HG02678 (cell line): ENCODE measurements around the gene UTS2B.

Experiments
- ATAC-seq: cut with Tn5 transposase; IDR thresholded peaks from one replicate; pipeline ENCODE4 v1.9.1; 2021; ENCODE audit warnings: mild to moderate bottlenecking, moderate library complexity; ENCODE audit not compliant: unreplicated experiment

The UTS2B gene, protein sequence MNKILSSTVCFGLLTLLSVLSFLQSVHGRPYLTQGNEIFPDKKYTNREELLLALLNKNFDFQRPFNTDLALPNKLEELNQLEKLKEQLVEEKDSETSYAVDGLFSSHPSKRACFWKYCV

DNA sequence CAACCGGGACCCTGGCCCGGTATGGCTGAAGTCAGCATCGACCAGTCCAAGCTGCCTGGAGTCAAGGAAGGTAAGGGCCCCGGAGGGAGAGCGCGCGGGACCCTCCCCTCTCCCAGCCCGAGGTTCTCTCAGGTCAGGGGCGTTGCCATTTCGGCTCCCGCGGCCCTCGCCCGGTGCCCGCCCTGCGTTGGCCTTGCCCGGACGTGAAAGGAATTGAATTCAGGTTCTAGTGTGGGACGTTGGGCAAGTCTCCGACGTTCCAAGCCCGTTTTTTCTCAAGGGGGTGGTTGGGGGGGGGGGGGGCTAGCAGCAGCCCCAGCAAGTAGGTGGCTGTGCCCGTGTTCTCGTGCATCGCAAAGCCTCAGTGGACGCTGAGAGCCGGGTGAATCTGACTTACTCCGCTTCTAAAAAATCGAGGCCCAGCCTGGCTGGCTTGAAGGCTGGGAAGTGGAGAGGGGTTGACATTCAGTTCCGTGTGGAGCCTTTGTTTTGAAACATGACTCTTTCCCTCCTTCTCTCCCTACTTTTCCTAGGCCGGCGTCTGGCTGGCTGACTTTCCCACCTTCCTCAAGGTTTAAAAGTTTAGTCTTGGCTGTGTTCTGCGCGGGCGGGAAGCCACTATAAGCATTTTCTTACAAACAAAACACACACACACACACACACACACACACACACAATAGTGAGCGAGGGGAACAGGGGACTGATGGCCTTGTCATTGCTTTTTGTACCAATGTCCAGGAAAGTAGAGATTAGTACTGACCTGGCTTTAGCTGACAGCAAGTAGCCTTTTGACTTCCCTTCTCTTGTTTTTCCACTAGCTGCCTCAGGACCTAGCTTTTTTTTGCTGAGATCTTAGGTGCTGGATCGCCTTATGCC is at the start of gene UTS2B:
UTS2B (minus strand) TSS at position 873 of the 876 bp plus-strand sequence. CDS start 48,337 bp downstream, outside the sequence.
- peak; percentile 22 for ATAC-seq

- no peak for ATAC-seq
Measured at GRCh38 chr3:191380001-191380400, 49.7 kb upstream of the UTS2B start.

- ATAC-seq = no peak
Measured at GRCh38 chr3:191379446-191379845, 49.1 kb upstream of the UTS2B start.

DNA sequence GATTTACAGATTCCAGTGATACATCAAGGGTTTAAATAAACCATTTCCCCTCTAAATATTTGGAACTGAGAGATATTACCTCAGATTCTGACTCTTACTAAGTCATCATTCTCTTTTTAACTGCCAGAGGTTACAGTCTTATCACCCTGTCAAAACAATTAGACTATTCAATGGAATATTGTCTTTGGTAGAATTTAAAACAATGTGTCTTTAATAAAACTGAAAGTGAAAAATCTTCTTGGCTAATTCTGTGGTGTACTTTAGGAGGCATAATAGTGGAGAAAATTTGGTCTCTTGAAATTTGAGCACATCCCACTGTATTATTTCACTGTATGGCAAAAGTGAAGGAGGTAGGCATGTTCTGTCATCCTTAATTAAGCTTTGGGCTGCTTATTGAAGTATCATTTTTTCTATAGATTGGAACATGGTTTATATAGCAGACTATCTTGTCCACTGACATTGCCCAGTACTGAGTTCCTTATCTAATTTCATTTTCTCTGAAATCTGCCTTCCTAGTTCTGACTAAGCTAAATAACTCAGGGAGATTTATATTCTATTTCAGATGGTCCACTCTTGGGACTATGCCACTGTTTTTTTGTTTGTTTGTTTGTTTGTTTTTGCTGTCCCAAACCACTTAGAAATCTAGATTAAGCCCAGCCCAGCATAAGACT is 48.0 kb upstream of the UTS2B start:
- ATAC-seq = no peak

GRCh38 chr3:191376516-191377141 is 46.3 kb upstream of the UTS2B start:
- no peak for ATAC-seq

DNA sequence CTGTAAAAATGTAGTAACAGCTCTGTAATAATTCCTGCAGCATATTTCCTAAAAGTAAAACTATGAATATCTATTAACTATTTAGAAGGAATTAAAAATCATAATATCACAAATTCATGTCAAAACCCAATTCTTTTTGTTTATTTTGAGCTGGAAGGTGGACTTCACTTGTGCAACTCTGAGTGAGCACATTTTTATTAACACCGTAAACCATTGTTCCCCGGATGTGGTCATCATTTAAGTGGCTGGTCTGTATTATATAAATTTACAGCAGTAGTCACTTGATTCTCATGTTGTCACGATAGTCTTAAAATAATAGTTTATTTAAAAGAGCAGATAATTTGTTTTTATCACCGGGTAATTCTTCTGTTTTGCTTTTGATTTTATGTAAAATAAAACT is 43.0 kb upstream of the UTS2B start:
- ATAC-seq = no peak

- peak; percentile 47 for ATAC-seq
Measured at GRCh38 chr3:191372122-191372521, 41.8 kb upstream of the UTS2B start.

DNA sequence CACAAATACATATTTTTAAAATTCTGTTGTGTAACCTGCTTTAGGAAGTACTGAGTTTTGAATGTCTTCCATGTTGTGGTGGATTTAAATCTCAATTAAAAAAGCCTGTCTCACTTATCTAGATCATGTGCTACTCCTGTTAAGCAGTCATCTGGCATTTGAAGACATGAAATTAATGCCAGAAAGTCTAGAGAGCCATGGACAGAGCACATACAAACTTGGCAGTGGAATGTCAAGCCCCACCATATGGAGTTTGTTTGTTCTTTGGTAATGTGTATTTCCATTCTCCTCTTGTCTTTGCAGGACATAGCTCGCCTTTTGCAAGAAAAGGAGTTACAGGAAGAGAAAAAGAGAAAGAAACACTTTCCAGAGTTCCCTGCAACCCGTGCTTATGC is 39.3 kb upstream of the UTS2B start:
- ATAC-seq = no peak

DNA sequence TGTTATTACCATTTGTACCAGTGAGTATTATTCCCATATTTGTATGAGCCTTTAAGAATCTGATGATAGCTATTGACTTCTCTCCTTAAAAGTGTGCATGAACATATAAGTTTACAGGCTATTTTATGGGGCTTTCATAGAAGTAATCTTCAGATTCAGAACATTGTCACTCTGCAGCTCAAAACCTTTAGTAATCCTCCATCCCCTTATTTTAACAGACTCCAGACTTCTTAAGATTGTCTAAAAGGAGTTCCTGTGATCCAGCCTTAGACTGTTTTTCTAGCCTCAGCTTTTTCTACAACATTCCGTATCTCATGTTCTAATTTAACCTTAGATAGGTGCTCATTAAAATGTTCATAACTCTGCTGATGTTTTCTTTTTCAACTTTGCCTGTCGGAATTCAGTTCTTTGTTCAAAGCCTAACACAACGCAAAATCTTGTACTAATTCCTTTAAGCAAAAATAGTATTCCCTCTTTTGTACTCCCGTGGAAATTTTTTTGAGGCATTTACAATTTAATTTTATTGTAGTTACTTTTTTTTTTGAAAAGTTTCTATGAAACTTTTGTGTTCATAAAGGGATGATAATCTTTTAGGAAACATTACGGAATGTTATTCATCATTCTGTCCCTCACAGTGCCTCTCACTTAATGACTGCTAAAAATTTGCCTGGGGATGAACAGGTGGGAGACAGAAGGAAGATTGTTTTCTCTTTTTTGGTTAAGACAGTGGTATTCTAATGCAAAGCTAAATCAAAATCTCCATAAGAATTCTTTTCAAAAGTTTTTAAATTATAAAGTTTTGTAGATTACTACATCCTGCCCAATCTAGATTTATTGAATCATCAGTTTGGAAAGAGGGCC is 38.7 kb upstream of the UTS2B start:
- ATAC-seq = no peak

GRCh38 chr3:191366675-191367074 is 36.3 kb upstream of the UTS2B start:
- no peak for ATAC-seq

DNA sequence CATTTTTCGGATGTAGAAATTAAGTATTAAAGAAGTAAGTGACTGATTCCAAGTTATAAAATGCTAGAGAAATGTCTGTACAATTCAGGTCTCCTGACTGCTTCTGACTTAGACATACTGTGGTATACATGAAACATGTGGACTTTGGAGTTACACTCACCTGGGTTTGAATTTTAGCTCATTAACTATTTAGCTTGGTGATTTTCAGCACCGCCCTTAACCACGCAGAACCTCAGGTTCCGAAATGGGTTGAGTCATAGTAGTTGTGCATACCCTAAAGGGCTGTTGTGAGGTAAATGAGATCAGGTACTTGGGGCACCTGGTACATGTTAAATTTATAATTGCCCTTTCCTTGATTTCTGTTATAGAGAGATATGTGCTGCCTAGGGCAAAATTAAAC is 32.9 kb upstream of the UTS2B start:
- ATAC-seq = no peak

DNA sequence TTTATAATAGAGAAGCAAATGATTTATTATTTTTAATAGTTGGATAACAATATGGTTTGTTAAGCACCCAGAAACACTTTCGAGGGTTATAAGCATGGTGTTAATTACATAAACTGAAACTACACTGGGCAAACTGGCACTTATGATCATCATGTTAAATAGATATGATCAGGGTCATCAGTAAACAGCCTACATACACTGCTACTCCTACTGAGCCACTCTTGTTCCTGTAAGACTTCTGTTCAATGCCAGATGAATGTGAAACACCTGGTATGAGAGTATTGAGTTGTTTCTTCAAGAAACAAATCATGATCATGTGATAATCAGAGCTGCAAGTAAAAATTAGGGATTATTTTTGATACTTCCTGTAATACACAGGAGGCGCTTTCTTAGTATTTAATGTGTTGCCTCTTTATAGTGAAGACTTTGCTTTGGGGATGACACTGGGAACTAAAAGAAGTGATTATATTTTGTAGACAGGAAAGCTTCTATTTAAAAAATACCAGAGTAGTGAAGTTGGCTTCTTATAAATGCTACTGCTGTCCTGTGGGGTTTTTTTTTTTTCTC is 32.3 kb upstream of the UTS2B start:
- ATAC-seq = no peak

- peak; percentile 43 for ATAC-seq
Measured at GRCh38 chr3:191362037-191362436, 31.7 kb upstream of the UTS2B start.

GRCh38 chr3:191361456-191361855 is 31.1 kb upstream of the UTS2B start:
- ATAC-seq = no peak

DNA sequence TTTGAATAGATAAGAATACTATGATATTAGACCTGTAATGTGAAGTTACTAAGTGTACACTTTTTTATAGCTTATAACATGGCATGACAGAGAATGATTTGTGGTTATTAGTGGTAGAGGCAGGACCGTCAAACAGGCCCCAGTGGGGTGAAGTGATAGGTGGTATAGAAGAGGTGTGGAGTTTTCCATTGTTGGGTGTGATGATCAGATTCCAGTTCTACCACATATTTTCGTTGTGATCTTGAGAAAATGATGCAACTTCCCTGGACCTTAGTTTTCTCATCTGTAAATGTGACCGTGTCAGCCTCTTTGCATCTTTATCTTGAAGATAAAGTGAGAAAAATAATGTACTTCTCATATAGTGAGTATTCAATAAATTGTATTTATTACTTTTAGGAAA is 30.3 kb upstream of the UTS2B start:
- no peak for ATAC-seq

- ATAC-seq = no peak
Measured at GRCh38 chr3:191358929-191359328, 28.6 kb upstream of the UTS2B start.

- ATAC-seq = no peak
Measured at GRCh38 chr3:191357909-191358308, 27.6 kb upstream of the UTS2B start.

GRCh38 chr3:191356631-191357439 is 26.5 kb upstream of the UTS2B start:
- ATAC-seq = no peak

- peak; percentile 82 for ATAC-seq
Measured at GRCh38 chr3:191355406-191355805, 25.1 kb upstream of the UTS2B start.
